Mesenchymal stem cell (in vitro differentiated cells and primary cell): ENCODE data around the gene THPO.

Experiments used
- DNase-seq: peaks from one replicate; pipeline ENCODE4 v3.0.0-alpha.2; 2013
- H2AFZ ChIP-seq: one replicate; pipeline ENCODE4 v1.6.1; 2013; ENCODE audit warnings: low read depth, mild to moderate bottlenecking, control low read depth, inconsistent platforms, low read length, moderate library complexity
- H2AK5ac ChIP-seq: 2 replicates; pipeline ENCODE4 v1.6.1; 2013; ENCODE audit warnings: low read length, moderate library complexity, mild to moderate bottlenecking, inconsistent platforms; ENCODE audit not compliant: severe bottlenecking
- H2BK120ac ChIP-seq: one replicate; pipeline ENCODE4 v1.6.1; 2013; ENCODE audit warnings: low read depth, mild to moderate bottlenecking, inconsistent platforms, low read length, moderate library complexity
- H2BK12ac ChIP-seq, 2 experiments: one replicate each; pipeline ENCODE4 v1.6.1; 2013; ENCODE audit warnings: inconsistent platforms in 2 of 2, low read length in 2 of 2, mild to moderate bottlenecking in 2 of 2, moderate library complexity in 2 of 2, control low read depth in 1 of 2
- H2BK15ac ChIP-seq: one replicate; pipeline ENCODE4 v1.6.1; 2013; ENCODE audit warnings: mild to moderate bottlenecking, low read depth, inconsistent platforms; ENCODE audit not compliant: poor library complexity, severe bottlenecking
- H2BK5ac ChIP-seq: 2 replicates; pipeline ENCODE4 v1.6.1; 2013; ENCODE audit warnings: low read depth, mild to moderate bottlenecking, low read length, control low read depth, inconsistent platforms; ENCODE audit not compliant: poor library complexity, severe bottlenecking
- H3K14ac ChIP-seq, 2 experiments: one replicate each; pipeline ENCODE4 v1.6.1; 2013; ENCODE audit warnings: inconsistent platforms in 2 of 2, low read length in 2 of 2, control low read depth in 1 of 2, mild to moderate bottlenecking in 1 of 2, moderate library complexity in 1 of 2
- H3K18ac ChIP-seq, 2 experiments: one replicate each; pipeline ENCODE4 v1.6.1; 2013; ENCODE audit warnings: inconsistent platforms in 2 of 2, low read length in 2 of 2, control low read depth in 1 of 2, low read depth in 1 of 2, mild to moderate bottlenecking in 1 of 2
- H3K23ac ChIP-seq, 2 experiments: one replicate each; pipeline ENCODE4 v1.6.1; 2013; ENCODE audit warnings: inconsistent platforms in 2 of 2, low read length in 2 of 2, mild to moderate bottlenecking in 2 of 2, moderate library complexity in 2 of 2, control low read depth in 1 of 2
- H3K27ac ChIP-seq: 2 replicates; pipeline ENCODE4 v1.5.1; 2013; ENCODE audit warnings: mild to moderate bottlenecking, moderate library complexity, low read length, control low read depth, inconsistent platforms; ENCODE audit not compliant: poor library complexity, severe bottlenecking
- H3K27me3 ChIP-seq, 2 experiments: 2 replicates each; pipeline versions ENCODE4 v1.6.1 to v1.7.0; 2013; ENCODE audit warnings: low read length in 2 of 2, mild to moderate bottlenecking in 2 of 2, moderate library complexity in 2 of 2, control low read depth in 1 of 2, inconsistent platforms in 1 of 2; ENCODE audit not compliant: control insufficient read depth in 1 of 2, insufficient read depth in 1 of 2
- H3K36me3 ChIP-seq, 2 experiments: 2 replicates each; pipeline versions ENCODE4 v1.6.1 to v1.7.0; 2013; ENCODE audit warnings: low read length in 2 of 2, control low read depth in 1 of 2, inconsistent platforms in 1 of 2, low read depth in 1 of 2, mild to moderate bottlenecking in 1 of 2; ENCODE audit not compliant: insufficient read depth in 2 of 2, control insufficient read depth in 1 of 2
- H3K4ac ChIP-seq, 2 experiments: one replicate each; pipeline ENCODE4 v1.6.1; 2013; ENCODE audit warnings: inconsistent platforms in 2 of 2, low read length in 2 of 2, mild to moderate bottlenecking in 2 of 2, moderate library complexity in 2 of 2, control low read depth in 1 of 2, low read depth in 1 of 2
- H3K4me1 ChIP-seq: 2 replicates; pipeline ENCODE4 v1.6.1; 2013; ENCODE audit warnings: low read depth, low read length, control low read depth; ENCODE audit not compliant: control insufficient read depth, insufficient read depth
- H3K4me2 ChIP-seq: 2 replicates; pipeline ENCODE4 v1.6.1; 2013; ENCODE audit warnings: low read length, mild to moderate bottlenecking, inconsistent platforms; ENCODE audit not compliant: poor library complexity, severe bottlenecking
- H3K4me3 ChIP-seq, 2 experiments: 2 replicates each; pipeline versions ENCODE4 v1.5.1 to v1.7.0; 2013; ENCODE audit warnings: low read length in 2 of 2, mild to moderate bottlenecking in 2 of 2, control low read depth in 1 of 2, low read depth in 1 of 2; ENCODE audit not compliant: insufficient read depth in 1 of 2
- H3K79me1 ChIP-seq: replicated peaks from 2 replicates; pipeline ENCODE4 v1.6.1; 2013; ENCODE audit warnings: mild to moderate bottlenecking, control low read depth, low read length, inconsistent platforms; ENCODE audit not compliant: poor library complexity, severe bottlenecking
- H3K9ac ChIP-seq: 2 replicates; pipeline ENCODE4 v1.7.0; 2013; ENCODE audit warnings: mild to moderate bottlenecking, low read length, moderate library complexity
- H3K9me3 ChIP-seq: 2 replicates; pipeline ENCODE4 v1.7.0; 2013; ENCODE audit warnings: mild to moderate bottlenecking, low read length; ENCODE audit not compliant: control insufficient read depth
- H4K8ac ChIP-seq: one replicate; pipeline ENCODE4 v1.6.1; 2013; ENCODE audit warnings: inconsistent platforms, mild to moderate bottlenecking, low read length, moderate library complexity
- H4K91ac ChIP-seq: one replicate; pipeline ENCODE4 v1.6.1; 2013; ENCODE audit warnings: mild to moderate bottlenecking, low read length, inconsistent platforms
- WGBS: methylation state at CpG from one replicate; pipeline ENCODE4 v1.1.7; 2013; ENCODE audit warnings: mixed read lengths; 5-methylcytosine and 5-hydroxymethylcytosine counted together

THPO gene

GRCh38 chr3:184409331-184409926 is 31.4 kb upstream of the THPO start:
- H2BK15ac ChIP-seq = no peak overlapping the region
- H3K9ac ChIP-seq = no peak overlapping the region
- DNase-seq = no peak
- no peak overlapping the region for H2AK5ac ChIP-seq
- H3K4me1 ChIP-seq = peaks cover 1% of the 10 kb centered on the region
- no peak overlapping the region for H2BK5ac ChIP-seq
- no peak overlapping the region for H3K23ac ChIP-seq
- no peak overlapping the region for H3K14ac ChIP-seq
- no peak overlapping the region for H2AFZ ChIP-seq
- H3K27me3 ChIP-seq = peaks cover 3 to 15% of the 10 kb centered on the region in 2 experiments
- no peaks in the 10 kb centered on the region for H3K9me3 ChIP-seq
- no peak overlapping the region for H3K4ac ChIP-seq
- H3K18ac ChIP-seq = no peak overlapping the region
- no peak overlapping the region for H2BK120ac ChIP-seq
- H3K79me1 ChIP-seq = no peaks in the 10 kb centered on the region
- no peak overlapping the region for H4K8ac ChIP-seq
- H3K27ac ChIP-seq = no peak overlapping the region
- WGBS = 86% methylated on average over 8 of the region's 8 CpGs
- H2BK12ac ChIP-seq = no peak overlapping the region
- no peak overlapping the region for H3K4me2 ChIP-seq
- no peak overlapping the region for H4K91ac ChIP-seq
- H3K36me3 ChIP-seq = no peaks in the 10 kb centered on the region
- H3K4me3 ChIP-seq = no peak overlapping the region

- Histone ChIP-seq H3K9me3 (no peaks in the 10 kb centered on the region), H3K4ac (peak overlapping the region in 1 of 2 experiments; percentile 46), H3K27ac (no peak overlapping the region), H3K14ac (no peak overlapping the region), H3K79me1 (no peaks in the 10 kb centered on the region), H2BK5ac (no peak overlapping the region), H3K4me3 (no peak overlapping the region), H2BK15ac (no peak overlapping the region), H2AK5ac (no peak overlapping the region), H3K27me3 (peaks cover 17 to 36% of the 10 kb centered on the region in 2 experiments), H4K91ac (no peak overlapping the region), H3K4me2 (no peak overlapping the region), H4K8ac (no peak overlapping the region), H2AFZ (no peak overlapping the region), H2BK120ac (no peak overlapping the region), H3K18ac (no peak overlapping the region), H3K9ac (no peak overlapping the region), H2BK12ac (no peak overlapping the region), H3K4me1 (no peaks in the 10 kb centered on the region), H3K36me3 (no peaks in the 10 kb centered on the region), H3K23ac (no peak overlapping the region)
- no peak for DNase-seq
- 84% methylated on average over 18 of the region's 20 CpGs for WGBS
Measured at GRCh38 chr3:184405075-184406030, 27.3 kb upstream of the THPO start.

GRCh38 chr3:184399410-184399809 is 21.4 kb upstream of the THPO start:
- Histone ChIP-seq H3K27ac (no peak overlapping the region), H3K4me3 (no peak overlapping the region), H2AFZ (no peak overlapping the region), H2BK5ac (no peak overlapping the region), H4K91ac (no peak overlapping the region), H4K8ac (no peak overlapping the region), H2AK5ac (no peak overlapping the region), H2BK120ac (no peak overlapping the region), H3K9me3 (no peaks in the 10 kb centered on the region), H3K18ac (no peak overlapping the region), H3K4ac (no peak overlapping the region), H2BK15ac (no peak overlapping the region), H3K36me3 (no peaks in the 10 kb centered on the region), H3K27me3 (peaks cover 21 to 34% of the 10 kb centered on the region in 2 experiments), H3K4me2 (no peak overlapping the region), H2BK12ac (no peak overlapping the region), H3K4me1 (no peaks in the 10 kb centered on the region), H3K23ac (no peak overlapping the region), H3K9ac (peak overlapping the region; percentile 49), H3K79me1 (no peaks in the 10 kb centered on the region), H3K14ac (no peak overlapping the region)
- DNase-seq = peak; percentile 86
- 3% methylated on average over 7 of the region's 9 CpGs for WGBS

GRCh38 chr3:184395320-184395660 is 17.3 kb upstream of the THPO start:
- no peak overlapping the region for H3K23ac ChIP-seq
- H3K9ac ChIP-seq = no peak overlapping the region
- H3K27me3 ChIP-seq = peaks cover 11 to 28% of the 10 kb centered on the region in 2 experiments
- no peaks in the 10 kb centered on the region for H3K79me1 ChIP-seq
- peak overlapping the region in 1 of 2 experiments; percentile 3 for H3K4me3 ChIP-seq
- 85% methylated on average over 3 of the region's 5 CpGs for WGBS
- no peaks in the 10 kb centered on the region for H3K4me1 ChIP-seq
- no peak overlapping the region for H2BK5ac ChIP-seq
- H2AK5ac ChIP-seq = no peak overlapping the region
- no peak overlapping the region for H3K27ac ChIP-seq
- no peak overlapping the region for H2BK120ac ChIP-seq
- no peak overlapping the region for H2BK12ac ChIP-seq
- DNase-seq = no peak
- H4K8ac ChIP-seq = no peak overlapping the region
- H2AFZ ChIP-seq = no peak overlapping the region
- H4K91ac ChIP-seq = no peak overlapping the region
- no peak overlapping the region for H3K4me2 ChIP-seq
- no peak overlapping the region for H3K18ac ChIP-seq
- H3K14ac ChIP-seq = no peak overlapping the region
- no peaks in the 10 kb centered on the region for H3K36me3 ChIP-seq
- H3K4ac ChIP-seq = no peak overlapping the region
- H2BK15ac ChIP-seq = no peak overlapping the region
- H3K9me3 ChIP-seq = no peaks in the 10 kb centered on the region
